HepG2 (cell line): ENCODE data around the gene UVSSA. TPM values are rescaled to one million over a fixed set of nuclear protein-coding genes. Genes with fewer than 3 reads are reported as not detected.

Experiments
- ATAC-seq: fragments of 200-7000 bp; cut with Tn5 transposase; 3 replicates; pipeline ENCODE4 v1.9.1; 2020; ENCODE audit warnings: mild to moderate bottlenecking, moderate library complexity
- BruUV-seq: library from RNA; stranded (reverse); fragments of 400-500 nt; replicated peaks from 2 replicates; lab custom pipeline; 2021; lab: Mats Ljungman, UMichigan
- CTCF ChIA-PET: fragments of 300-600 bp; formaldehyde crosslinking; extraction: SDS; loops from one replicate; lab custom pipeline; 2021; ENCODE audit warnings: low total read pairs, inconsistent platforms, low intra/inter-chr PET ratio; lab: Yijun Ruan, JAX
- POLR2A ChIA-PET: fragments of 350-600 bp; sonication (Branson Sonifier 250); formaldehyde crosslinking; loops from one replicate; lab custom pipeline; 2020; ENCODE audit warnings: antibody characterized with exemption, inconsistent platforms; lab: Yijun Ruan, JAX
- DNase-seq: peaks from one replicate; pipeline ENCODE4 v3.0.0-alpha.2; 2015; ENCODE audit warnings: low spot score
- FAIRE-seq: peaks from 3 replicates; lab custom pipeline; 2011; peaks lifted over from hg19 to GRCh38; lab: Jason Lieb, UNC
- H2AFZ ChIP-seq: one replicate; pipeline ENCODE4 v1.6.1; 2011; ENCODE audit warnings: low read length, inconsistent platforms
- H3K27ac ChIP-seq: fragments of 300-600 bp; 3 replicates; pipeline ENCODE4 v1.8.0; 2011; ENCODE audit warnings: mixed run types, mild to moderate bottlenecking, mixed read lengths, low read length, inconsistent platforms; ENCODE audit not compliant: insufficient read depth; ENCODE audit errors: extremely low read length
- H3K27me3 ChIP-seq, 2 experiments: fragments of 200-600 bp in 1 of 2; 2 replicates in 1 of 2; 3 replicates in 1 of 2; pipeline versions ENCODE4 v1.6.0 to v1.8.0; 2011; ENCODE audit warnings: low read length in 2 of 2, mild to moderate bottlenecking in 2 of 2, moderate library complexity in 2 of 2, inconsistent platforms in 1 of 2; ENCODE audit not compliant: insufficient read depth in 2 of 2, control insufficient read depth in 1 of 2
- H3K36me3 ChIP-seq, 2 experiments: fragments of 200-600 bp in 1 of 2; replicated peaks in 1 of 2; 2 replicates in 1 of 2; 3 replicates in 1 of 2; pipeline versions ENCODE4 v1.5.1 to v1.8.0; 2011; ENCODE audit warnings: low read length in 2 of 2, inconsistent platforms in 1 of 2; ENCODE audit not compliant: insufficient read depth in 2 of 2, control insufficient read depth in 1 of 2
- H3K4me1 ChIP-seq: 2 replicates; pipeline ENCODE4 v1.5.1; 2012; ENCODE audit warnings: low read length, inconsistent platforms; ENCODE audit not compliant: insufficient read depth
- H3K4me2 ChIP-seq: 2 replicates; pipeline ENCODE4 v1.6.0; 2011; ENCODE audit warnings: low read depth, low read length, inconsistent platforms
- H3K4me3 ChIP-seq, 3 experiments: fragments of 200-600 bp in 1 of 3; sonication (generic), shearing (Covaris generic) in 1 of 3; replicated peaks in 1 of 3; 2 replicates each; pipeline ENCODE4 v1.5.1; 2011 to 2016; ENCODE audit warnings: low read length in 3 of 3, inconsistent platforms in 2 of 3, low read depth in 2 of 3, mild to moderate bottlenecking in 2 of 3, control low read depth in 1 of 3, mixed read lengths in 1 of 3; ENCODE audit not compliant: insufficient read depth in 1 of 3
- H3K79me2 ChIP-seq: one replicate; pipeline ENCODE4 v1.6.1; 2011; ENCODE audit warnings: low read length, inconsistent platforms; ENCODE audit not compliant: insufficient read depth
- H3K9ac ChIP-seq: 2 replicates; pipeline ENCODE4 v1.6.0; 2011; ENCODE audit warnings: mild to moderate bottlenecking, low read depth, low read length, inconsistent platforms; ENCODE audit not compliant: insufficient read depth
- H3K9me3 ChIP-seq: 2 replicates; pipeline ENCODE4 v1.5.1; 2012; ENCODE audit warnings: mild to moderate bottlenecking, low read length
- H4K20me1 ChIP-seq: 2 replicates; pipeline ENCODE4 v1.6.0; 2011; ENCODE audit warnings: inconsistent platforms, mild to moderate bottlenecking, low read length, moderate library complexity; ENCODE audit not compliant: insufficient read depth
- CAMTA2 ChIP-seq: sonication (generic); formaldehyde crosslinking; IDR thresholded peaks from 2 replicates; pipeline ENCODE4 v1.4.0; 2020; ENCODE audit warnings: mild to moderate bottlenecking, missing genetic modification reagents, borderline replicate concordance
- HES4 ChIP-seq: sonication (generic); formaldehyde crosslinking; IDR thresholded peaks from 2 replicates; pipeline ENCODE4 v1.9.0; 2021; ENCODE audit warnings: mild to moderate bottlenecking, missing genetic modification reagents, borderline replicate concordance
- MAFK ChIP-seq, 2 experiments: IDR thresholded peaks in 1 of 2; conservative IDR thresholded peaks in 1 of 2; 2 replicates each; pipeline ENCODE4 v1.6.1; 2011; ENCODE audit warnings: improper control_type of control experiment in 2 of 2, low read length in 2 of 2
- MBD4 ChIP-seq: IDR thresholded peaks from 2 replicates; pipeline ENCODE4 v1.6.1; 2012; ENCODE audit warnings: low read length, inconsistent platforms, borderline replicate concordance
- MEIS1 ChIP-seq: sonication (generic); formaldehyde crosslinking; IDR thresholded peaks from 2 replicates; pipeline ENCODE4 v1.9.0; 2021; ENCODE audit warnings: mild to moderate bottlenecking, missing genetic modification reagents, moderate library complexity, borderline replicate concordance
- RORA ChIP-seq: sonication (generic); formaldehyde crosslinking; IDR thresholded peaks from 2 replicates; pipeline ENCODE4 v1.5.0; 2020; ENCODE audit warnings: mild to moderate bottlenecking, missing genetic modification reagents, moderate library complexity
- SP5 ChIP-seq: IDR thresholded peaks from 2 replicates; pipeline ENCODE4 v1.6.1; 2016; ENCODE audit warnings: low read depth, borderline replicate concordance
- TSC22D2 ChIP-seq: sonication (generic); formaldehyde crosslinking; IDR thresholded peaks from 2 replicates; pipeline ENCODE4 v1.5.1; 2020; ENCODE audit warnings: missing genetic modification reagents, mild to moderate bottlenecking, borderline replicate concordance
- ZNF550 ChIP-seq: sonication (generic); formaldehyde crosslinking; IDR thresholded peaks from 2 replicates; pipeline ENCODE4 v1.4.0; 2020; ENCODE audit warnings: mild to moderate bottlenecking, missing genetic modification reagents, borderline replicate concordance
- WGBS: methylation state at CpG from one replicate; pipeline ENCODE4 v1.1.6; 2017; ENCODE audit warnings: low lambda C conversion rate; 5-methylcytosine and 5-hydroxymethylcytosine counted together
- in situ Hi-C: cut with HindIII; loops from 2 replicates; pipeline ENCODE4 v1.10.0; 2017; ENCODE audit warnings: low pct_unique_long_range_greater_than_20kb; ENCODE audit not compliant: extremely low pct_ligation_motif_present
- intact Hi-C: fragments of 100-400 bp; cut with micrococcal nuclease; formaldehyde crosslinking; loops from one replicate; pipeline ENCODE4 v1.10.0; 2022; ENCODE audit not compliant: unreplicated experiment
- polyA plus RNA-seq, 8 experiments: library from polyadenylated mRNA; depleted of rRNA in 3 of 8; stranded (reverse) in 7 of 8; unstranded in 1 of 8; fragments of >200 nt; fragmentation: Illumina TruSeq in 4 of 8; extraction: Trizol in 4 of 8; gene quantifications; 2 replicates each; pipeline versions ENCODE4 v1.2.1 to v1.2.3, GENCODE V29; 2011 to 2016; ENCODE audit warnings: low read depth in 4 of 8, missing spikeins in 1 of 8, mixed read lengths in 1 of 8; ENCODE audit not compliant: insufficient read depth in 1 of 8
- total RNA-seq, 5 experiments: library from RNA; depleted of rRNA; stranded (reverse); fragments of >200 nt; fragmentation: Illumina TruSeq; extraction: Trizol; gene quantifications; 2 replicates each; pipeline ENCODE4 v1.2.3, GENCODE V29; 2016; ENCODE audit warnings: low read depth in 1 of 5
- TF ChIP-seq, protein P1 (sequence below): IDR thresholded peaks from 2 replicates; pipeline ENCODE4 v1.6.1; 2016; ENCODE audit warnings: control low read depth
- TF ChIP-seq, protein P2 (sequence below): IDR thresholded peaks from 2 replicates; pipeline ENCODE4 v1.6.1; 2016; ENCODE audit warnings: low read depth, borderline replicate concordance

UVSSA gene
- total and polyA plus RNA-seq, 2 of the 13 experiments (the other 11 are each of a cell fraction or from before 2014, with no cell fraction given), result 4.6 to 8.4 TPM

DNA sequence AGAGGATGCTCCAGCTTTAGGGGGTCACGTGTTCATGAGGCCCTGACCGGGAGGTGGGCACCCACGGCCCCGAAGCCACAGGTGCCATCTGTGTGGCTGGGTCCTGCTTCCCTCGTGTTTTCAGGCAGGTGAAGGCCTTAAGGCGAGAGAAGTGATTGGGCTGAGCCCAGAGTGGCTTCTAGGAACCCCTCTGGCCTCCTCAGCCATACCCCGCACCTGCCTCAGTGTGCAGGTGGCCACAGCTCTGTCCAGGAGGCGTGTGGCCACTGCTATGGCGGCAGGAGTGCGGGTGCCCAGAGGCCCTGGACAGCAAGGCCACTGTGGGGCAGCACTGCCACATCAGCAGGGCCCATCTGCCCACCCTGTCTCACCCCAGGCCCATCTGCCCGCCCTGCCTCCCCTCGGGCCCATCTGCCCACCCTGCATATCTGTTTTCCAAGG is 34.2 kb downstream of the UVSSA start (continued):
- no peak for TF ChIP-seq MAFK (conservative IDR thresholded peaks at IDR 0.05 in 1 of 2, IDR thresholded peaks at IDR 0.05 in 1 of 2; ENCODE audit: low read length in 2 of 2)
- no peak for TF ChIP-seq MBD4

DNA sequence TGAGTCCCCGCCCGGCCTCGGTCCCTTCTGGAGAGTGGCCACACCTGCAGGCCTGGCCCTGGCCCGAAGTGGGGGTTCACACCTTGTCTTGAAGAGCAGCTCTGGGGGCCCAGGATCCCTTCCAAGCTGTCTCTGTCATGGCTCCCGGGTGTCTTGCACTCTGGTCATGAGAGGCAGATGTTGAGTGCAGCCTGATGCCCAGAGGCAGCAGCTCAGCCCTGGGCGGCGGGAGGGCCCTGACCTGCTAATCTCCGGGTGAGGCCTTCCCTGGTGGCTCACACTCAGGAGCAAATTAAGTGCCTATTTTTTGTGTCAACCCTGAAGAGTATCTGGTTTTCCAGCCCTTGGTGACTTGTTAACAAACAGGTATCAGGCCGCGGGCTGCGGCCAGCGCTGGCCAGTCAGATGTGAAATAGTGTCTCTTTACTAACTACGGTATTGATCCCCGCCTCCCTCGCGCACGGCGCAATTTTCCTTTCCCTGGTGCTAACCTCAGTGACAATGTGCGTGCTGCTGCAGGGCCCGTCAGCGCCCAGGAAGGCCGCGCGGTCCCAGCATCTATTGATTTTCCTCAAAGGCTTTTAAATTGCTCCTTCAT is 35.0 kb downstream of the UVSSA start:
- Histone ChIP-seq H3K27me3 (no peaks in the 10 kb centered on the region), H3K9ac (no peak overlapping the region), H3K79me2 (no peaks in the 10 kb centered on the region), H4K20me1 (no peaks in the 10 kb centered on the region), H3K4me2 (no peak overlapping the region), H3K27ac (no peak overlapping the region), H3K4me1 (no peaks in the 10 kb centered on the region), H2AFZ (no peak overlapping the region), H3K4me3 (no peak overlapping the region), H3K36me3 (peaks cover 2 to 11% of the 10 kb centered on the region in 2 experiments; a peak in 4 of 5 replicates), H3K9me3 (no peaks in the 10 kb centered on the region)
- CTCF ChIA-PET, result no interaction called here
- DNase-seq (no peak), ATAC-seq (no peak), FAIRE-seq (no peak)
- no peak for TF ChIP-seq TSC22D2
- TF ChIP-seq MEIS1 (CRISPR knock-in tag), result no peak
- TF ChIP-seq, protein P1, sequence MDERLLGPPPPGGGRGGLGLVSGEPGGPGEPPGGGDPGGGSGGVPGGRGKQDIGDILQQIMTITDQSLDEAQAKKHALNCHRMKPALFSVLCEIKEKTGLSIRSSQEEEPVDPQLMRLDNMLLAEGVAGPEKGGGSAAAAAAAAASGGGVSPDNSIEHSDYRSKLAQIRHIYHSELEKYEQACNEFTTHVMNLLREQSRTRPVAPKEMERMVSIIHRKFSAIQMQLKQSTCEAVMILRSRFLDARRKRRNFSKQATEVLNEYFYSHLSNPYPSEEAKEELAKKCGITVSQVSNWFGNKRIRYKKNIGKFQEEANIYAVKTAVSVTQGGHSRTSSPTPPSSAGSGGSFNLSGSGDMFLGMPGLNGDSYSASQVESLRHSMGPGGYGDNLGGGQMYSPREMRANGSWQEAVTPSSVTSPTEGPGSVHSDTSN (CRISPR knock-in tag), result no peak
- no peak for TF ChIP-seq CAMTA2 (CRISPR knock-in tag)
- TF ChIP-seq, protein P2, sequence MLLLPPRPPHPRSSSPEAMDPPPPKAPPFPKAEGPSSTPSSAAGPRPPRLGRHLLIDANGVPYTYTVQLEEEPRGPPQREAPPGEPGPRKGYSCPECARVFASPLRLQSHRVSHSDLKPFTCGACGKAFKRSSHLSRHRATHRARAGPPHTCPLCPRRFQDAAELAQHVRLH, result no peak
- no peak for TF ChIP-seq HES4
- no peak for TF ChIP-seq SP5 (CRISPR knock-in tag)
- TF ChIP-seq RORA (CRISPR knock-in tag), result no peak
- TF ChIP-seq ZNF550 (CRISPR knock-in tag), result no peak
- intact Hi-C loops (no loop called here), in situ Hi-C loops (no loop called here)
- BruUV-seq, result no TSS peak
- POLR2A ChIA-PET, result no interaction called here
- 97% methylated on average over 19 of the region's 24 CpGs for WGBS
